Measurements from ENCODE around the gene DLG5.

Gene DLG5

GRCh38 chr10:77746047-77746707 is 180.4 kb downstream of the DLG5 start:
- no peak for TF ChIP-seq CTCF (IDR thresholded peaks at IDR 0.05; ENCODE audit: borderline replicate concordance, control extremely low read depth, extremely low read depth, insufficient read depth, missing control alignments)
- in situ Hi-C loops (cut with MboI; ENCODE audit: low sequenced_read_pairs, unreplicated experiment): no loop called here
- DNase-seq (ENCODE audit: low spot score): no peak

GRCh38 chr10:77744245-77744644 is 182.3 kb downstream of the DLG5 start:
- TF ChIP-seq CTCF (IDR thresholded peaks at IDR 0.05; ENCODE audit: borderline replicate concordance, control extremely low read depth, extremely low read depth, insufficient read depth, missing control alignments): no peak
- DNase-seq (ENCODE audit: low spot score): no peak
- in situ Hi-C loops (cut with MboI; ENCODE audit: low sequenced_read_pairs, unreplicated experiment): no loop called here

- in situ Hi-C loops (cut with MboI; ENCODE audit: low sequenced_read_pairs, unreplicated experiment): no loop called here
- no peak for TF ChIP-seq CTCF (IDR thresholded peaks at IDR 0.05; ENCODE audit: borderline replicate concordance, control extremely low read depth, extremely low read depth, insufficient read depth, missing control alignments)
- no peak for DNase-seq (ENCODE audit: low spot score)
These were observed 184.4 kb downstream of the DLG5 start for GRCh38 chr10:77742172-77742571.

- TF ChIP-seq CTCF (IDR thresholded peaks at IDR 0.05; ENCODE audit: borderline replicate concordance, control extremely low read depth, extremely low read depth, insufficient read depth, missing control alignments): no peak
- in situ Hi-C loops (cut with MboI; ENCODE audit: low sequenced_read_pairs, unreplicated experiment): no loop called here
- no peak for DNase-seq (ENCODE audit: low spot score)
These were observed 184.8 kb downstream of the DLG5 start for GRCh38 chr10:77741746-77742145.
